HEK293 (cell line): ENCODE data around the gene NUAK1.

Source experiments
- AEBP2 ChIP-seq: fragments of 450-650 bp; formaldehyde crosslinking; IDR thresholded peaks from 2 replicates; pipeline ENCODE4 v1.5.1; 2016; ENCODE audit warnings: missing biosample characterization, missing genetic modification characterization, borderline replicate concordance
- EGR2 ChIP-seq: fragments of 450-650 bp; formaldehyde crosslinking; IDR thresholded peaks from 2 replicates; pipeline ENCODE4 v1.5.1; 2016; ENCODE audit warnings: low read depth, missing biosample characterization, missing genetic modification characterization
- KLF7 ChIP-seq: fragments of 450-650 bp; formaldehyde crosslinking; IDR thresholded peaks from 2 replicates; pipeline ENCODE4 v1.5.1; 2016; ENCODE audit warnings: missing biosample characterization, missing genetic modification characterization, borderline replicate concordance
- MZF1 ChIP-seq: fragments of 450-650 bp; formaldehyde crosslinking; IDR thresholded peaks from 2 replicates; pipeline ENCODE4 v1.5.1; 2017; ENCODE audit warnings: missing biosample characterization, missing genetic modification characterization, borderline replicate concordance
- RBAK ChIP-seq: fragments of 450-650 bp; formaldehyde crosslinking; IDR thresholded peaks from 2 replicates; pipeline ENCODE4 v1.5.1; 2016; ENCODE audit warnings: missing biosample characterization, missing genetic modification characterization
- SP3 ChIP-seq: fragments of 450-650 bp; formaldehyde crosslinking; IDR thresholded peaks from 2 replicates; pipeline ENCODE4 v1.5.1; 2016; ENCODE audit warnings: missing biosample characterization, missing genetic modification characterization
- SP7 ChIP-seq: fragments of 450-650 bp; formaldehyde crosslinking; IDR thresholded peaks from 2 replicates; pipeline ENCODE4 v1.5.1; 2016; ENCODE audit warnings: missing biosample characterization, missing genetic modification characterization
- TRIM28 ChIP-seq: IDR thresholded peaks from 2 replicates; pipeline ENCODE4 v1.6.1; 2011; ENCODE audit warnings: low read length, control low read depth, borderline replicate concordance
- ZBTB11 ChIP-seq: fragments of 450-650 bp; formaldehyde crosslinking; conservative IDR thresholded peaks from 2 replicates; pipeline ENCODE4 v1.5.1; 2016; ENCODE audit warnings: low read depth, missing biosample characterization, missing genetic modification characterization
- ZBTB17 ChIP-seq: fragments of 450-650 bp; formaldehyde crosslinking; IDR thresholded peaks from 2 replicates; pipeline ENCODE4 v1.5.1; 2016; ENCODE audit warnings: missing biosample characterization, missing genetic modification characterization
- ZNF133 ChIP-seq: fragments of 450-650 bp; formaldehyde crosslinking; IDR thresholded peaks from 2 replicates; pipeline ENCODE4 v1.5.1; 2016; ENCODE audit warnings: missing biosample characterization, missing genetic modification characterization
- ZNF16 ChIP-seq: fragments of 450-650 bp; formaldehyde crosslinking; IDR thresholded peaks from 2 replicates; pipeline ENCODE4 v1.5.1; 2016; ENCODE audit warnings: low read depth, missing biosample characterization, missing genetic modification characterization
- ZNF202 ChIP-seq: fragments of 450-650 bp; formaldehyde crosslinking; IDR thresholded peaks from 2 replicates; pipeline ENCODE4 v1.5.1; 2016; ENCODE audit warnings: missing biosample characterization, missing genetic modification characterization, borderline replicate concordance
- ZNF214 ChIP-seq: fragments of 450-650 bp; formaldehyde crosslinking; IDR thresholded peaks from 2 replicates; pipeline ENCODE4 v1.5.1; 2017; ENCODE audit warnings: missing biosample characterization, mild to moderate bottlenecking, missing genetic modification characterization, borderline replicate concordance
- ZNF404 ChIP-seq: fragments of 450-650 bp; formaldehyde crosslinking; IDR thresholded peaks from 2 replicates; pipeline ENCODE4 v1.5.1; 2017; ENCODE audit warnings: missing biosample characterization, missing genetic modification characterization
- ZNF449 ChIP-seq: fragments of 450-650 bp; formaldehyde crosslinking; IDR thresholded peaks from 2 replicates; pipeline ENCODE4 v1.5.1; 2017; ENCODE audit warnings: missing biosample characterization, mild to moderate bottlenecking, missing genetic modification characterization, moderate library complexity
- ZNF488 ChIP-seq: fragments of 450-650 bp; formaldehyde crosslinking; IDR thresholded peaks from 2 replicates; pipeline ENCODE4 v1.5.1; 2016; ENCODE audit warnings: missing biosample characterization, missing genetic modification characterization
- ZNF510 ChIP-seq: fragments of 450-650 bp; formaldehyde crosslinking; IDR thresholded peaks from 2 replicates; pipeline ENCODE4 v1.5.1; 2018; ENCODE audit warnings: mild to moderate bottlenecking, missing genetic modification characterization, missing biosample characterization; ENCODE audit not compliant: insufficient replicate concordance
- ZNF530 ChIP-seq: fragments of 450-650 bp; formaldehyde crosslinking; IDR thresholded peaks from 2 replicates; pipeline ENCODE4 v1.5.1; 2016; ENCODE audit warnings: low read depth, missing biosample characterization, missing genetic modification characterization
- ZNF623 ChIP-seq: fragments of 450-650 bp; formaldehyde crosslinking; IDR thresholded peaks from 2 replicates; pipeline ENCODE4 v1.5.1; 2016; ENCODE audit warnings: missing biosample characterization, missing genetic modification characterization
- ZNF629 ChIP-seq: fragments of 450-650 bp; formaldehyde crosslinking; IDR thresholded peaks from 2 replicates; pipeline ENCODE4 v1.5.1; 2017; ENCODE audit warnings: missing biosample characterization, missing genetic modification characterization
- ZXDB ChIP-seq: fragments of 450-650 bp; formaldehyde crosslinking; IDR thresholded peaks from 2 replicates; pipeline ENCODE4 v1.5.1; 2016; ENCODE audit warnings: missing biosample characterization, missing genetic modification characterization
- TF ChIP-seq, protein P1 (sequence below): fragments of 450-650 bp; formaldehyde crosslinking; IDR thresholded peaks from 2 replicates; pipeline ENCODE4 v1.5.1; 2016; ENCODE audit warnings: missing biosample characterization, missing genetic modification characterization
- TF ChIP-seq, protein P2 (sequence below): fragments of 450-650 bp; formaldehyde crosslinking; IDR thresholded peaks from 2 replicates; pipeline ENCODE4 v1.5.1; 2016; ENCODE audit warnings: missing biosample characterization, missing genetic modification characterization
- TF ChIP-seq, protein P3 (sequence below): fragments of 450-650 bp; formaldehyde crosslinking; IDR thresholded peaks from 2 replicates; pipeline ENCODE4 v1.5.1; 2016; ENCODE audit warnings: missing biosample characterization, missing genetic modification characterization
- TF ChIP-seq, protein P4 (sequence below): fragments of 450-650 bp; formaldehyde crosslinking; IDR thresholded peaks from 2 replicates; pipeline ENCODE4 v1.5.1; 2016; ENCODE audit warnings: missing biosample characterization, missing genetic modification characterization

The NUAK1 gene

DNA sequence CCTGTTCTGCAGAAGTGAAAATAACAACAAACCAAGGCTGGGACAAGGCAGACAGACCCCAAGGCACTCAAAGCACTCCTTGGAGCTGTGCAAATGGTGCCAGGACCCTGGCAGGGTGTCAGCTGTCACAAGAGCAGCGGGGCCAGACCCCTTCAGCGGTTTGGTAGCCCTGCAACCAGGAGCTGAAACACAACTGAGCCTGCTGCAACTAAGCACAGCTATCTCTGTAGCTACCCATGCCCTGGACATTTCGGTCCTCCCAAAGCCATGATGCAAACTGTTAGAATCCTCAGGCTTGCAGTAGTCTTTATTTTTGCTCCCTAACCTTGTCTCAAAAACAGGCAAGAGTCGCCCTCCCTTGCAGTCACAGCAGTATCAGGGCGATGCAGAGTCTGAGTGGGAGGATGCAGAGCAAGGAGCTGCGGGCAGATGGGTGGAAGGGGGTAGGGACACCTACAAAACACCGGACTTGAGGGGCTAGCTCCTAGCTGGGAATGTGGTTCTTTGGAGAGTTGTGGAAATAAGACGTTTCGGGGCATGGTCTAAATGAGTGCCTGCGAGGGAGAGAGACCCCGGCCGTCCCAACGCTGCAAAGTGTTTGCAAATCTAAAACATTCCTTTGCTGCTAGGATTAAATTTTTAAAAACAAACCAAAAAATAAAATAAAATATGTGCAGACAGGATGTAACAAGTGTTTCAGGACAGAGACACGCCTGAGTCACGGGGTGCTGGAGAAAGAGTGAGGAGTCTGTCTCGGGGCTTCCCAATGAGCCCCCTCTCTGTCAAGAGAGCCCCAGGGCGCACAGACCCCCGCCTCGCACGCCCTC, 1.0 kb downstream of the NUAK1 start (continued):
- no peak for TF ChIP-seq SP3
- no peak for TF ChIP-seq ZNF510 (tag by site-specific recombination)
- TF ChIP-seq ZNF202 (tag by site-specific recombination) = no peak
- no peak for TF ChIP-seq TRIM28
- TF ChIP-seq, protein P1, sequence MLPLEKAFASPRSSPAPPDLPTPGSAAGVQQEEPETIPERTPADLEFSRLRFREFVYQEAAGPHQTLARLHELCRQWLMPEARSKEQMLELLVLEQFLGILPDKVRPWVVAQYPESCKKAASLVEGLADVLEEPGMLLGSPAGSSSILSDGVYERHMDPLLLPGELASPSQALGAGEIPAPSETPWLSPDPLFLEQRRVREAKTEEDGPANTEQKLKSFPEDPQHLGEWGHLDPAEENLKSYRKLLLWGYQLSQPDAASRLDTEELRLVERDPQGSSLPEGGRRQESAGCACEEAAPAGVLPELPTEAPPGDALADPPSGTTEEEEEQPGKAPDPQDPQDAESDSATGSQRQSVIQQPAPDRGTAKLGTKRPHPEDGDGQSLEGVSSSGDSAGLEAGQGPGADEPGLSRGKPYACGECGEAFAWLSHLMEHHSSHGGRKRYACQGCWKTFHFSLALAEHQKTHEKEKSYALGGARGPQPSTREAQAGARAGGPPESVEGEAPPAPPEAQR (tag by site-specific recombination) = no peak
- TF ChIP-seq ZNF629 (tag by site-specific recombination) = no peak
- no peak for TF ChIP-seq ZNF133 (tag by site-specific recombination)
- no peak for TF ChIP-seq ZNF449 (tag by site-specific recombination)
- no peak for TF ChIP-seq RBAK (tag by site-specific recombination)
- no peak for TF ChIP-seq ZNF404
- no peak for TF ChIP-seq ZNF488
- TF ChIP-seq ZNF214 (tag by site-specific recombination) = no peak
- no peak for TF ChIP-seq ZNF530 (tag by site-specific recombination)
- no peak for TF ChIP-seq AEBP2
- TF ChIP-seq, protein P2, sequence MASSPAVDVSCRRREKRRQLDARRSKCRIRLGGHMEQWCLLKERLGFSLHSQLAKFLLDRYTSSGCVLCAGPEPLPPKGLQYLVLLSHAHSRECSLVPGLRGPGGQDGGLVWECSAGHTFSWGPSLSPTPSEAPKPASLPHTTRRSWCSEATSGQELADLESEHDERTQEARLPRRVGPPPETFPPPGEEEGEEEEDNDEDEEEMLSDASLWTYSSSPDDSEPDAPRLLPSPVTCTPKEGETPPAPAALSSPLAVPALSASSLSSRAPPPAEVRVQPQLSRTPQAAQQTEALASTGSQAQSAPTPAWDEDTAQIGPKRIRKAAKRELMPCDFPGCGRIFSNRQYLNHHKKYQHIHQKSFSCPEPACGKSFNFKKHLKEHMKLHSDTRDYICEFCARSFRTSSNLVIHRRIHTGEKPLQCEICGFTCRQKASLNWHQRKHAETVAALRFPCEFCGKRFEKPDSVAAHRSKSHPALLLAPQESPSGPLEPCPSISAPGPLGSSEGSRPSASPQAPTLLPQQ = no peak
- no peak for TF ChIP-seq ZXDB
- no peak for TF ChIP-seq MZF1 (tag by site-specific recombination)
- peak; percentile 49; the same call in 1 of the 2 replicates for TF ChIP-seq EGR2 (tag by site-specific recombination)
- TF ChIP-seq, protein P3, sequence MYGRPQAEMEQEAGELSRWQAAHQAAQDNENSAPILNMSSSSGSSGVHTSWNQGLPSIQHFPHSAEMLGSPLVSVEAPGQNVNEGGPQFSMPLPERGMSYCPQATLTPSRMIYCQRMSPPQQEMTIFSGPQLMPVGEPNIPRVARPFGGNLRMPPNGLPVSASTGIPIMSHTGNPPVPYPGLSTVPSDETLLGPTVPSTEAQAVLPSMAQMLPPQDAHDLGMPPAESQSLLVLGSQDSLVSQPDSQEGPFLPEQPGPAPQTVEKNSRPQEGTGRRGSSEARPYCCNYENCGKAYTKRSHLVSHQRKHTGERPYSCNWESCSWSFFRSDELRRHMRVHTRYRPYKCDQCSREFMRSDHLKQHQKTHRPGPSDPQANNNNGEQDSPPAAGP (tag by site-specific recombination) = no peak
- TF ChIP-seq ZNF623 = no peak
- TF ChIP-seq ZBTB11 (tag by site-specific recombination) = no peak
- TF ChIP-seq, protein P4, sequence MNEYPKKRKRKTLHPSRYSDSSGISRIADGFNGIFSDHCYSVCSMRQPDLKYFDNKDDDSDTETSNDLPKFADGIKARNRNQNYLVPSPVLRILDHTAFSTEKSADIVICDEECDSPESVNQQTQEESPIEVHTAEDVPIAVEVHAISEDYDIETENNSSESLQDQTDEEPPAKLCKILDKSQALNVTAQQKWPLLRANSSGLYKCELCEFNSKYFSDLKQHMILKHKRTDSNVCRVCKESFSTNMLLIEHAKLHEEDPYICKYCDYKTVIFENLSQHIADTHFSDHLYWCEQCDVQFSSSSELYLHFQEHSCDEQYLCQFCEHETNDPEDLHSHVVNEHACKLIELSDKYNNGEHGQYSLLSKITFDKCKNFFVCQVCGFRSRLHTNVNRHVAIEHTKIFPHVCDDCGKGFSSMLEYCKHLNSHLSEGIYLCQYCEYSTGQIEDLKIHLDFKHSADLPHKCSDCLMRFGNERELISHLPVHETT (tag by site-specific recombination) = no peak
- TF ChIP-seq ZBTB17 = peak; percentile 47; the same call in 1 of the 2 replicates
- no peak for TF ChIP-seq KLF7
- TF ChIP-seq SP7 (tag by site-specific recombination) = no peak
- TF ChIP-seq ZNF16 (tag by site-specific recombination) = no peak
